GM19099 (cell line): ENCODE data around the gene TPM4.

ENCODE experiments used
- POLR2A ChIP-seq: IDR thresholded peaks from 3 replicates; pipeline ENCODE4 v1.6.1; 2011; ENCODE audit warnings: low read depth; ENCODE audit not compliant: insufficient read length; ENCODE audit errors: extremely low read depth

Gene TPM4

DNA sequence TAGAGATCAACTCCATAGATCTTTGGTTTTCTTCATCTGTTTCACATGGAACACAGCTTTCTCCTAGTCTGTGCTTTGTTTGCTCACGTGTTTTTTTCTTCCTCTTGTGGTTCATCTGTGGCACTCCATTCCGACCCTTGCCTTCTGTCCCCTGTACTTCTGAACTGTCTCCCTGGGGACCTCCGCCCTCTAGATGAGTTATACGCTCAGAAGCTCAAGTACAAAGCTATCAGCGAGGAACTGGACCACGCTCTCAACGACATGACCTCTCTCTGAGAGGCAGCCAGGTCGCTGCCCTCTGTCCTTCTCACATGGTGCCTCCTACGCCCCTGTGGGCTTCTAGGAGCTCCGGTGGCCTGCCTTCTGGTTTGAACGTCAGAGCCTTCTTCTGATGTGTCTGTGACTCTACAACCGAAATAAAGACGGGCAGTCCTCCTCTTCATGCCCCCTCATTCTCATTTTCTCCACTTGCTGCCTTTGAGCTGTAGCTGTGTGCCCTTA, 18.8 kb downstream of the TPM4 start:
- TF ChIP-seq POLR2A = no peak

DNA sequence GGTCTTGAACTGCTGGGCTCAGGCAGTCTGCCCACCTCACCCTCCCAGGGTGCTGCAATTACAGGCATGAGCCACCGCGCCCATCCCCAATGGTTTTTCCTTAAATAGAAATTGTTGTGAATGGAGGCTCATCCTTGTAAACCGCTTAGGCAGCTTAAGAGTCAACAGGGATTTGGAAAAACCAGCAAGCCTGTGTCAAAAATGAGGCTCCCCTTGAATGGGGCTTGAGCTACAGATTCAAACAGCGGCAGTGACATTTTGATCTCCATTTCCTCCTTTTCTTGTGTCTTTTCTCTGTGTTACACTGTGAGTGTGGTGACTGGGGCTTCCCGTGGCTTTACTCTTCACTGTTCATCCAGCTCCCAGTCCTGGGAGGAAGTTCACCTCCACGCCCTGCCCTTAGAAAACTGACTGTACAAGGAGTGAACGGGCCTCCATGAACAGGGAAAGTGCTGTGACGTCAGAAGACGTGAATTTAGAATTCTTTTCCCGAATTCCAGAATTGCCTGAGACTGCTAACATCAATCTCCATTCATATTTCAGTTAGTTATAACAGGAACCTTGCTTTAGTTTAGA, 20.1 kb downstream of the TPM4 start:
- peak; percentile 1 for TF ChIP-seq POLR2A

DNA sequence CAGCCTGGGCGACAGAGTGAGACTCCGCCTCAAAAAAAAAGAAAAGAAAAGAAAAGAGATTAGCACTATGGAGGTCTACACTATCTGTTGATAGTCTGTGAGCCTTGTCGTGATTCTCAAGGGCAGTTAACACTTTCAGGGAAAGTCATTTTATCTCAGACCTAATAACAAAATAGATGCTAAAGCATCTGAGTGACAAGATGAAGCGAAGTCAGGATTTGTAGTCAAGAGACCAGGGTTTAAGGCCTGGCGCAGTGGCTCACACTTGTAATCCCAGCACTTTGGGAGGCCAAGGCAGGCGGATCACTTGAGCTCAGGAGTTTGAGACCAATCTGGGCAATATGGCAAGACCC, 22.1 kb downstream of the TPM4 start:
- TF ChIP-seq POLR2A = no peak

DNA sequence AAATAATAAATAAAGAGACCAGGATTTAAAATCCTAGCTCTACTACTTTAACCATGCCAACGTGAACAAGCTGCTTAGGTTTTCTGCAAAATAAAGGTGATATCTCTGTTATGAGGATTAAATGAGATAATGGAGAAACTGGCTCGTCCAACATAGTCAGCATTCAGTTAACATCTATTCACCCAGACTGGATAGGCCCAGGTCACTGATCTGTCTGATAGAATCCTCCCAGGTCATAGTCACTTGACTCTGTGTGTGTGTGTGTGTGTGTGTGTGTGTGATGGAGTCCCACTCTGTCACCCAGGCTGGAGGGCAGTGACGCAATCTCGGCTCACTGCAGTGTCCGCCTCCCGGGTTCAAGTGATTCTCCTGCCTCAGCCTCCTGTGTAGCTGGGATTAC, 22.5 kb downstream of the TPM4 start:
- TF ChIP-seq POLR2A = no peak

DNA sequence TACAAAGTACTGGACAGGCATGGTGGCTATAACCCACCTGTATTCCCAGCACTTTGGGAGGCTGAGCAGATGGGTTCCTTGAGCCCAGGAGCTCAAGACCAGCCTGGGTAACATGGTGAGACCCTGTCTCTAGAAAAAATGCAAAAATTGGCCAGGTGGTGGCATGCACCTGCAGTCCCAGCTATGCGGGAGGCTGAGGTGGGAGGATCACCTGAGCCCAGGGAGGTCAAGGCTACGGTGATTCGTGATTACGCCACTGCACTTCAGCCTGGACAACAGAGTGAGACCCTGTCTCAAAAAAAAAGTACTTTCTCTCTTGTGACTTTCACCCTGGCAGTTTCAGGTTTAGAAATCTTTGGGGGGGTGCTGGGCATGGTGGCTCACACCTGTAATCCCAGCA, 24.2 kb downstream of the TPM4 start:
- TF ChIP-seq POLR2A = no peak

DNA sequence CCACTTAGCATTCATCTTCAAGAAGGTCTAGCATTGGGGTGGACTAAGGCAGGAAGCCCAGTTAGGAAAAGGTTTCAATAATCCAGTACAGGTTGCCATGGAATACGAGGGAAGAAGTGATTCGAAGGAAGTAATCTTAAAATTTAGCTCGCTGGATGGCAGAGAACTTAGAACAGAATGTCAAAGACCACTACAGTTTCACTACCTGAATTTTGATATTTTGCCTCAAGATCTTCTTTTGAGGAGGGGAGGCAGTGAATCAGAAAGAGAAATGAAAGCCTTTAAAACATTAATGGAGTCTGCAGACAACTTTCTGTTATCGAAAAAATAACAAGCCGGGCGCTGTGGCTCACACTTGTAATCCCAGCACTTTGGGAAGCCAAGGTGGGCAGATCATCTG, 28.4 kb downstream of the TPM4 start:
- no peak for TF ChIP-seq POLR2A

DNA sequence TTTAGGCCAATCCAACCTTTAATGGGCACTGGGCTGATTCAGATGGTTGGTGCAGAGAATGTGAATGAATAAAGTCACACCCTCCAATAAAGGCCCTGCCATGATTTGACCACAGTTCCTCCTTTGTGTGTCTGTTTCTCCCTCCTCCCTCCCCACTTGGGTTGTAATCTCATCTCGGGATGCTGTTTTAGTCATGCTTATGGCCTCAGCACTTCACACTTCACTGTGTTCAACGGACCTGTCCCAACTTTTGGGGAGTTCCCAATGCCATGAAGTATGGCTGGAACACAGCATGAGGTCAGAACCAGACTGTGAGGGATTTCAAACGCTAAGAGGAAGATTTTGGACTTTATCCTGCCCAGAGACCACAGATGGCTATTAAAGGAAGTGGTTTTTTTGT, 29.8 kb downstream of the TPM4 start:
- TF ChIP-seq POLR2A = no peak

DNA sequence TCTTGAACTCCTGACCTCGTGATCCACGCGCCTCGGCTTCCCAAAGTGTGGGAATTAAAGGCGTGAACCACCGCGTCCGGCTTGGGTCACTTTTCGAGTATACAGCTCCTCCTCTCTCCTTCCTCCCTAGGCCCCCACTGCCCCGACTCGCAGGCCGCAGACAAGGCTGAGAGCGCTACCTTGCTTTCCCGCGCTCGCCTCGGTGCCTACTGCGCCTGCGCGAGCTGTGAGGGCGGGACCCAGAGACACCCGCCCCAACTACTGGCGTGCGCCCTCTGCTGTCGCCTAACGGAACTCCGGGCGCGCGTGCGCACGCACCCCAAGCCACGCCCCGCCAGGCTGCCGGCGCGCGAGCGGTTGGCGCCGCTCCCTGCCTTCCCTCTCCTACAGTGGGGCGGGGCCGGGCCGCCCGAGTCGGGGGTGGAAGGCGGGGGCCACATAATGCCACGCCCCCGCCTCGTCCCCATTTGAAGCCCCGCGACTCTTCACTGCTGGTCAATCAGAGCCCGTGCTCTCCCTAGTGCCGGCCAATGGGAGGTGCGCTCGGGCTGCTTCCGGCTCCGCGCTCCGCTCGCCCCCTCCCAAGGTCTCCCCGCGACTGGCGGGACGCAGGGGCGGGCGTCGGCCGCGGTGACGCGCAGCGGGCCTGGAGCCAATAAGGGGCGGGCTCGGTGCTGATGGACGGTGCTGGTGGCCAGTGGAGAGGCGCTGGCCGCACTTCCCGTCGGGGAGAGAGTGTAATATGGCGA, 35.0 kb downstream of the TPM4 start, which contains the start of gene RAB8A:
Gene RAB8A, plus strand, starts transcription at position 730 of the 749 bp plus-strand sequence. Its CDS starts 13 bp downstream, at position 743.
- peak; percentile 63 for TF ChIP-seq POLR2A

DNA sequence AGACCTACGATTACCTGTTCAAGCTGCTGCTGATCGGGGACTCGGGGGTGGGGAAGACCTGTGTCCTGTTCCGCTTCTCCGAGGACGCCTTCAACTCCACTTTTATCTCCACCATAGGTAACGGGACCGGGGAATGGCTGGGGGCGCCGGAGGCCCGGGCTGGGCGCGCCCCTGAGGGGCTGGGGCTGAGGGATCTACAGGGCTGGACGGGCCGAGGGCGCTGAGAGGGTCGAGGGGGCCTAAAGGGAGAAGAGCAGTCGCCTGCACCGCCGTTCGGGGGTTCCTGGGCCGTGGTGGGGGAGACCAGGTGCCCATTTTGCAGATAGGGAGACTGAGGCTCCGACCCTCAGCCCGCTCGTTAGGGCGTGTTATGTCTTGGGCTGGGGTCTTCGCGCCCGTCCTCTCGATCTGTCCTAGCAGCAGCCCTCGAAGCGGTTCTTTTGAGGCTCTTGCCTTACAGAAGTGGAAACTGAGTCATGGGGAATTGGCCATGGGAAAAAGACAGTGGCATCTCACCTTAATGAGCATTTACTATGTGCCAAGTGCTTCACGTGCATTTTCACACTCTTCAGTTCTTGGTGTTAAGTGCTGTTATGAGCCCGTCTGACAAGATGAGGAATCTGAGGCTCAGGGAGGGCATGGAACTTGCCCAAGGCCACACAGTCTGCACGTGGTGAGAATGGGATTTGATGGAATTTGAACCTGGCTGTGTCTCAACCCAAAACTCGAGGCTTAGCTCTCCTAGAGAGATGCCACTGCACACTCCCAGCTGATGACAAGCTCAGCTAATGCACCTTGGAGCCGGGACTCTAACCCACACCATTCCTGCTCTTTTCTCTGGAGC, 35.8 kb downstream of the TPM4 start:
- peak; percentile 86 for TF ChIP-seq POLR2A

DNA sequence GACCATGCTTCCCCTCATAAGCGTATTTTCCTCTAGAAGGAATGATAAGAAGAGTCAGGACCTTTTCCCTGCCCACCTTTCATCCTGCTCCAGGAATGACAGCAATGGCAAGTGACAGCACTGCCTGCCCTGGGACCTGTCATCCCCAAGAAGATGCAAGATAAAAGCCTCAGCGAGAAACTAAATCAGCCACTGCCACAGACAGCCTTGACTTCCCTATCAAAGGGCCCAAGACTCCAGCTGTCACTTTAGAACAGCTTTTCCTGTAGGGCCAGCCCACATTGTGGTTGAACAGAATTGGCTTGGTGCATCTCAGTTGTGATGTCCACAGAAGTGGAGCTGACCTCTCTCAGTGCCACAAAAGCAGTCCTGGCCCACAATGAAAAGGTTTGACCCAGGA, 36.5 kb downstream of the TPM4 start:
- no peak for TF ChIP-seq POLR2A

DNA sequence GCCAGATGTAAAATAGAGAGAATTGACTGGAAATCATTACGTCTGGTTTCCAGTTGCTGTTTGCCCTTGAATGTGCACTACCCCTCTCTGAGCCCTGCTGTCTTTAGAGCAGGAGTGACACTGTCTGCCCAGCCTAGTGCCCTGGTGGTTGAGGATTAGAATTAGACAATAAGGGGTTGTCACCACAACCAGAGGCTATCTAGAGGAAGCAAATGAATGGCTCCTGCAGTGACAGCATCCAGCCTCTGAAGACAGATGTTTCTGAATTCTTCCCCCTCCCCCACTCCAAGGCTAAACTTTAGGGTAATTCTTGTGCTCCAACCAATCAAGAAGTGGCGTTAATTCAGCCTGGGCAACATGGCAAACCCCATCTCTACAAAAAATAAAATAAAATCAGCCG, 37.4 kb downstream of the TPM4 start:
- no peak for TF ChIP-seq POLR2A

DNA sequence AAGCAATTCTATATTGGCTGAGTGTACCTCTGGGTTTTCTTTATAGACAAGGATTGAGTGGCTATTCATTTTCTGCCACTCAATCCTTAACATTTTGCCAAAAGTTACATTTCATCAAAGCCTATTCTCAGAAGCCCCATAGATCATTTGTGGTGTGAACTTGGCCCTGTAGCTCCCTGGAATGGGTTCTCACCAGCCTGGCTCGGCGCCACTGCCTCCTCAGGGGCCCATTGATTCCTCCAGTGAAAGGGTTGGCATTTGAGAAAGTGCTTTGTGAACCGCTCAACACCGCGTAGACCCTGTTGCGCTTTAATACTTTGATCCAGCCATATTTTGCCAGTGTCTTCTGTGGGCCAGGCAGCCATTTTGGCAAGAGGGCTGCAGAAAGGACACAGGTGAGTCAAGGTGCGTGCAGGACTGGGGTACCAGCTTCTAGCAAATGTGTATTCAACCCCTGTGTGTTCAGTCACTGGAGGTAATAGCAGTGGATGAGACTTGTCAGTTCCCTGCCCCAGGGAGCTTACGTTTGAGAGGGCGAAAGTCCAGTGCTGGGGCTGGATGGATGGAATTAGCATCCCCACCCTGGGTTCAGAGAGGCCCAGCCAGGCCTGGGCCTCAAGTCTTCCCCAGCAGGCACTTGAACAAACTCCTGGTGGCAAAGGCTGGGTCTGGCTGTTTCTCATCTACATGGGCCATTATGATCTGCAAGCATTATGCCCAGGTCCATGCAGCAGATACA, 39.2 kb downstream of the TPM4 start:
- TF ChIP-seq POLR2A = no peak

DNA sequence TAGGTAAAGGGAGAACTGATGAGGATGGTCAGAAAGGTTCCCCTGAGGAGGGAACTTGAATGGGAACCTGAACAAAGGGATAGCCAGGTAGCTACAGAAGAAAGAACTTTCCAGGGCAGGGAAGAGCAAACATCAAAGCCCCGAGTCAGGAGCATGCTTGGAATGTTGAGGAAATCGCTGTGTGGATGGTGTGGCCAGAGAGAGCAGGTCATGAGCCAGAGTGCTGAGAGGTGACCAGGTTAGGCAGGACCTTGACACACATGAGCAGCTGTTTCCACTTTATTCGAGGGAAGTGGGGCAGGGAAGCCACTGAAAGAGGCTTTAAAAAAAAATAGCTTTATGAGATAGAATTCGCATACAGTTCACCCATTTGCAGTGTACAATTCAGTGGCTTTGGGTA, 39.8 kb downstream of the TPM4 start:
- no peak for TF ChIP-seq POLR2A

DNA sequence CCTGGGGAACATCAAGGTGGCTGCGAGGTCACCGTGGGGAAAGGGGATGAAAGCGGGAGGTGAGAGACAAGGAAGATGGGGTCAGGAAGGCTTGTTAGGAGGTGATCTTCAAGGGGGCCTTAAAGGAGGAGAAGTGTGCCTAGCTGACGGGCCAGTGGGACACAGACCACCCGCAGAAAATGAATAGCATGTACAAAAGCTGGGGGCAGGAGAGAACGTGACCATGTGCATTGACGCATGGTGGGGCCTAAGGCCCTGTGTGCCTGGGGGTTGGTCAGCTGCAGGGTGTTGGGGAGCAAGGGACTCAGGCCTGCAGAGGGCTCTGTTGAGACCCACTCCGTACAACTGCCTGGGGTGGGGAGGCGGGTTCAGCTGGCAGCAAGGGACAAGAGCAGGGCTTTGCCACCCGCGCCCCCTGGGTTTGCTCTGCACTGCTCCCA, 41.3 kb downstream of the TPM4 start:
- peak; percentile 28 for TF ChIP-seq POLR2A

DNA sequence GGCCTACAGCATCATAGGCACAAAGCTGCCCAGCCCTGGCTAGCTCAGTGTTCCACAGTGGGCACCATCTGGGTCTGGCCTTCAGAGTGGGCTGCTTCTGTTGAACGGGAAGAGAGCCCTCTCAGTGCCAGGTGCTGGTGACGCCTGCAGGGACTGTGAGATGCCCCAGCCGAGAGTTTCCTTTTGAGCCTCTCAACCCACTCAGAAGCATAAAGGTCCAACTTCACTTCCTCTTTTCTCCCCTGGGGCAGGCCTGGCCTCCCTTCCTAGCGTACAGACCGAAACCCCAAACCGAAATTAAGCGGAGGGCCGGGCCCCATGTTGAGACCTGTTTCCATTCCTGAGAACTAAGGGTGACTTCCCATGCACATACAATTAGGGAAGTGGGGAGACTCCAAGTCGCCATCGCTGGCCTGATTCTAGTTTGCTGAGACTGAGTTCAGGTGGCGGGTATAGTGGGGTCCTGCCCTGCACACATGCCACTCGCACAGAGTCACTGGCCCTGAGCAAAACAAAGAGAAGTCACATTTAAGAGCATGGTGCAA, 42.3 kb downstream of the TPM4 start:
- TF ChIP-seq POLR2A = peak; percentile 66
